IMR-90 (cell line): ENCODE measurements around the gene P4HA2. TPM values are rescaled to one million over a fixed set of nuclear protein-coding genes. Genes with fewer than 3 reads are reported as not detected.

ENCODE experiments used
- ATAC-seq: fragments of 200-7000 bp; cut with Tn5 transposase; 2 replicates; pipeline ENCODE4 v1.9.1; 2020; ENCODE audit warnings: low read depth, mild to moderate bottlenecking, moderate library complexity
- BruUV-seq: library from RNA; stranded (reverse); fragments of 400-500 nt; replicated peaks from 2 replicates; lab custom pipeline; 2021; lab: Mats Ljungman, UMichigan
- CTCF ChIA-PET: fragments of 300-600 bp; formaldehyde crosslinking; extraction: SDS; loops from one replicate; lab custom pipeline; 2021; ENCODE audit warnings: antibody characterized with exemption; lab: Yijun Ruan, JAX
- POLR2A ChIA-PET: fragments of 300-600 bp; sonication (Branson Sonifier 250); formaldehyde crosslinking; loops from one replicate; lab custom pipeline; 2022; ENCODE audit warnings: antibody characterized with exemption; ENCODE audit not compliant: unreplicated experiment; lab: Charles Lee
- DNase-seq: peaks from one replicate; pipeline ENCODE4 v3.0.0; 2013
- H2AFZ ChIP-seq: replicated peaks from 2 replicates; pipeline ENCODE3; 2013; ENCODE audit warnings: low read length, mild to moderate bottlenecking; ENCODE audit not compliant: poor library complexity
- H2AK5ac ChIP-seq: 2 replicates; pipeline ENCODE4 v1.6.1; 2013; ENCODE audit warnings: low read depth, low read length, inconsistent platforms
- H2AK9ac ChIP-seq: replicated peaks from 2 replicates; pipeline ENCODE3; 2013; ENCODE audit warnings: mild to moderate bottlenecking, low read depth, low read length, moderate library complexity; ENCODE audit not compliant: poor library complexity
- H2BK120ac ChIP-seq: 2 replicates; pipeline ENCODE4 v1.6.1; 2013; ENCODE audit warnings: low read depth, low read length, inconsistent platforms
- H2BK15ac ChIP-seq: 3 replicates; pipeline ENCODE4 v1.6.1; 2013; ENCODE audit warnings: low read depth, low read length, inconsistent platforms
- H2BK20ac ChIP-seq: 2 replicates; pipeline ENCODE4 v1.6.1; 2013; ENCODE audit warnings: low read depth, mild to moderate bottlenecking, inconsistent platforms, low read length, moderate library complexity
- H2BK5ac ChIP-seq: 2 replicates; pipeline ENCODE4 v1.6.1; 2013; ENCODE audit warnings: mild to moderate bottlenecking, low read depth, low read length, inconsistent platforms; ENCODE audit not compliant: poor library complexity, severe bottlenecking
- H3K14ac ChIP-seq: replicated peaks from 2 replicates; pipeline ENCODE4 v1.6.1; 2013; ENCODE audit warnings: low read depth, low read length, inconsistent platforms
- H3K18ac ChIP-seq: 2 replicates; pipeline ENCODE4 v1.6.1; 2013; ENCODE audit warnings: low read depth, low read length, control low read depth
- H3K23ac ChIP-seq: 2 replicates; pipeline ENCODE4 v1.6.1; 2013; ENCODE audit warnings: low read depth, low read length, inconsistent platforms
- H3K27ac ChIP-seq: 2 replicates; pipeline ENCODE4 v1.5.1; 2013; ENCODE audit warnings: mild to moderate bottlenecking, control low read depth, low read length; ENCODE audit not compliant: insufficient read depth
- H3K27me3 ChIP-seq: 2 replicates; pipeline ENCODE4 v1.6.1; 2013; ENCODE audit warnings: low read length; ENCODE audit not compliant: control insufficient read depth, insufficient read depth
- H3K36me3 ChIP-seq: 2 replicates; pipeline ENCODE4 v1.6.1; 2013; ENCODE audit warnings: low read length, mixed read lengths; ENCODE audit not compliant: control insufficient read depth, insufficient read depth
- H3K4ac ChIP-seq: 2 replicates; pipeline ENCODE4 v1.6.1; 2013; ENCODE audit warnings: low read depth, low read length, inconsistent platforms
- H3K4me1 ChIP-seq: 2 replicates; pipeline ENCODE4 v1.6.1; 2013; ENCODE audit warnings: low read length, mixed read lengths; ENCODE audit not compliant: control insufficient read depth, insufficient read depth
- H3K4me2 ChIP-seq: 2 replicates; pipeline ENCODE4 v1.6.1; 2013; ENCODE audit warnings: low read depth, mild to moderate bottlenecking, control low read depth, low read length, moderate library complexity
- H3K4me3 ChIP-seq: 2 replicates; pipeline ENCODE4 v1.5.1; 2013; ENCODE audit warnings: low read depth, mild to moderate bottlenecking, control low read depth, low read length, moderate library complexity; ENCODE audit not compliant: insufficient read depth
- H3K56ac ChIP-seq: 2 replicates; pipeline ENCODE4 v1.6.1; 2013; ENCODE audit warnings: low read length, inconsistent platforms; ENCODE audit not compliant: insufficient read depth; ENCODE audit errors: extremely low read depth
- H3K79me1 ChIP-seq, 2 experiments: 2 replicates each; pipeline ENCODE4 v1.6.1; 2013; ENCODE audit warnings: low read length in 2 of 2, inconsistent platforms in 1 of 2, low read depth in 1 of 2
- H3K9ac ChIP-seq: 2 replicates; pipeline ENCODE4 v1.6.1; 2013; ENCODE audit warnings: low read depth, low read length, control low read depth
- H3K9me1 ChIP-seq: 2 replicates; pipeline ENCODE4 v1.6.1; 2013; ENCODE audit warnings: low read length, inconsistent platforms; ENCODE audit not compliant: insufficient read depth
- H3K9me3 ChIP-seq: 2 replicates; pipeline ENCODE4 v1.6.1; 2013; ENCODE audit warnings: low read length; ENCODE audit not compliant: control insufficient read depth, insufficient read depth
- H4K20me1 ChIP-seq: 2 replicates; pipeline ENCODE4 v1.6.1; 2013; ENCODE audit warnings: low read length, inconsistent platforms; ENCODE audit not compliant: insufficient read depth
- H4K5ac ChIP-seq: 2 replicates; pipeline ENCODE4 v1.6.1; 2013; ENCODE audit warnings: mild to moderate bottlenecking, low read depth, low read length, control low read depth
- H4K8ac ChIP-seq, 2 experiments: 2 replicates each; pipeline ENCODE4 v1.6.1; 2013; ENCODE audit warnings: low read depth in 2 of 2, low read length in 2 of 2, control low read depth in 1 of 2, inconsistent platforms in 1 of 2
- H4K91ac ChIP-seq: 2 replicates; pipeline ENCODE4 v1.6.1; 2013; ENCODE audit warnings: low read depth, low read length, inconsistent platforms; ENCODE audit not compliant: insufficient read depth
- CHD1 ChIP-seq: IDR thresholded peaks from 2 replicates; pipeline ENCODE4 v1.6.1; 2012; ENCODE audit warnings: low read depth, low read length, improper control_type of control experiment
- ELK1 ChIP-seq: fragments of 150-350 bp; IDR thresholded peaks from 2 replicates; pipeline ENCODE4 v1.6.1; 2016; ENCODE audit warnings: low read depth, mild to moderate bottlenecking, low read length, moderate library complexity, borderline replicate concordance
- WGBS, 2 experiments: methylation state at CpG; one replicate each; pipeline versions ENCODE4 v1.1.5 to v1.1.7; 2013; ENCODE audit warnings: missing lambda C conversion rate in 2 of 2; ENCODE audit not compliant: insufficient read length in 1 of 2; ENCODE audit errors: extremely low coverage in 2 of 2; 5-methylcytosine and 5-hydroxymethylcytosine counted together
- dilution Hi-C: fragments of 300-500 bp; cut with HindIII; formaldehyde crosslinking; loops from one replicate; pipeline ENCODE4 v1.14.3; 2018; ENCODE audit warnings: low sequenced_read_pairs; ENCODE audit not compliant: unreplicated experiment
- in situ Hi-C: fragments of 300-500 bp; cut with MboI; formaldehyde crosslinking; loops from 3 replicates; pipeline ENCODE4 v1.14.3; 2019; ENCODE audit warnings: low sequenced_read_pairs, inconsistent platforms, mixed read lengths
- intact Hi-C: fragments of 100-400 bp; cut with micrococcal nuclease; formaldehyde crosslinking; loops from 2 replicates; pipeline ENCODE4 v1.10.0; 2022
- polyA plus RNA-seq, 3 experiments: library from polyadenylated mRNA; depleted of rRNA; stranded (reverse); fragments of >200 nt; gene quantifications; 2 replicates each; pipeline ENCODE4 v1.2.3, GENCODE V29; 2012; ENCODE audit warnings: low replicate concordance in 1 of 3
- total RNA-seq: library from RNA; depleted of rRNA; stranded (reverse); fragments of >200 nt; gene quantifications from 2 replicates; pipeline ENCODE4 v1.2.3, GENCODE V29; 2012

Gene P4HA2
- total and polyA plus RNA-seq, 2 of the 4 experiments (the other 2 are of a cell fraction) = 186 to 225 TPM

- Histone ChIP-seq H3K56ac (no peak overlapping the region), H2AK9ac (no peak overlapping the region), H4K8ac (no peak overlapping the region), H3K79me1 (peaks cover 4 to 9% of the 10 kb centered on the region in 2 experiments; a peak in 3 of 4 replicates), H3K9me3 (no peaks in the 10 kb centered on the region), H2AFZ (no peak overlapping the region), H2BK20ac (no peak overlapping the region), H3K4ac (no peak overlapping the region), H2BK5ac (no peak overlapping the region), H3K4me2 (no peak overlapping the region), H3K9ac (no peak overlapping the region), H2AK5ac (no peak overlapping the region), H3K27me3 (no peaks in the 10 kb centered on the region), H2BK15ac (no peak overlapping the region), H4K20me1 (no peaks in the 10 kb centered on the region), H3K18ac (no peak overlapping the region), H3K23ac (no peak overlapping the region), H4K5ac (no peak overlapping the region), H2BK120ac (no peak overlapping the region), H3K4me1 (peaks cover 4% of the 10 kb centered on the region; the same call in 1 of the 2 replicates), H3K4me3 (no peak overlapping the region), H3K9me1 (0 out of 2 replicates have a peak, but pooled peaks cover 6% of the 10 kb centered on the region), H3K27ac (no peak overlapping the region), H3K14ac (no peak overlapping the region), H4K91ac (no peak overlapping the region), H3K36me3 (no peaks in the 10 kb centered on the region)
- DNase-seq (no peak), ATAC-seq (no peak)
- intact Hi-C loops = no loop called here
- TF ChIP-seq CHD1 (no peak), ELK1 (no peak)
- WGBS, 2 experiments = 100% methylated on average over 1 of the region's 4 CpGs; no CpG with 5 or more reads in 1 of the 2 experiments
- in situ Hi-C loops = no loop called here
- no TSS peak for BruUV-seq
- dilution Hi-C loops = no loop called here
- POLR2A ChIA-PET = no interaction called here
- CTCF ChIA-PET = interaction anchor here (6.6 kb wide), 1 partner anchor 15 kb away, joined by 35 read pairs; no protein-coding TSS in a partner anchor
Observed at GRCh38 chr5:132253008-132253441, 25.4 kb upstream of the P4HA2 start.
